ENCODE measurements around the gene DGLUCY.
A peak's percentile ranks its signal among the peaks of the same experiment; 100 is the strongest.
"Not testable (repeated sequence)": the region's sequence is repeated elsewhere in the genome, so short reads cannot be mapped to it uniquely, and the experiment has no call there.

The DGLUCY gene

DNA sequence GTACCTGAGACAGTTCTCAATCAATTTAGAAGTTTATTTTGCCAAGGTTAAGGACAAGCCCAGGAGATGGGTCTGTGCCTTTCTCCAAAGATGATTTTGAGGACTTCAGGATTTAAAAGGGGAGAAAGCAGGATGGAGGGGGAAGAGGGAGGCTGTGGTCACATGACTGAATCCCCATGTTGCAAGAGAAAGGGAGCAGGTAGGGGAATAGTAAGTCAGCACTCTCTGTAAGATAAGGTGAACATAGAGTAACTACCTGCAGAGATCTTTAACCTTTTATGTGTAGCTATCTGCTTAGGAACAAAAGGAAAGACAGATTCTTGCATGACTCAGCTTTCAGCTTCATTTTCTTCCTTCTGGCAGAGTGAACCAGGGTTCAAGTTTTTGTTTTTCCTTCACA is 25.9 kb downstream of the DGLUCY start:
- DNase-seq: no peak

DNA sequence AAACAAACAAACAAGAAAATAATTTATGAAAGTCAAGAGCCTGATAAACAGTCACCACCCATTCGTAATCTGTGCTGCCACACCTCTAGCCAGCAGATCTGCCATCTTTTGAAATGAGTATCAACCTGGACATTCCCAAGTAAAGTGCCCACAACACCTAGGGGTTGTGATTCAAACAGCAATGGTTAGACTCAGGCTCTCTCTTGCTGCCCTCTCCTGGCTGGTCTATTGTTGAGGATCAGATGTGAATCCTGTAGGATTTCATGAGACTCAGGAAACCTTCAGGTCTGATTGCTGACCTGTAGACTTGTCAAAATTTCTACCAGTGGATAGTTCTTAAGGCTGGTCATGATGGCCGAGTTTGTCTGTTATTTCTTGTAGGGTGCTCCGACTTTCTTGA is 26.8 kb downstream of the DGLUCY start:
- DNase-seq: peak; percentile 28

GRCh38 chr14:91142214-91142668 is 28.4 kb downstream of the DGLUCY start:
- DNase-seq: no peak

DNA sequence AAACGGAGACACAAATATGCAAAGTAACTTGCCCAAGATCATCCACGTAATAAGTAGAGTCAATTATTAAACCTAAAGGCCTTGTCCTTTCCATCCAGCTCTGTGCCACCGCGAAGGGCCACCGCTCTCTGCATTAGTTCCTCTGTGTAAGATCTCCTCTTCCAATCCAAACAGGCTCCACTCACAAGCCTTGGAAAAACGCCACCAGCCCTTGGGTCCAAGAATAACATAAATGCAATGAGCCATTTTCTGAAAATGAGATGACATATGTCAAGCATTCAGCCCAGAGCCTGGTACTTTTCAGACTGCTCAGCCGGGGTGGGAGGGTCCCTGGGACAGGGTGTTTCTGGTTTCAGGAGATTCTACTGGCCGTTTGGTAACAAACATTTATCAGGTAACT is 30.0 kb downstream of the DGLUCY start:
- DNase-seq: no peak

- no peak for DNase-seq
Observed at GRCh38 chr14:91144425-91145145, 30.7 kb downstream of the DGLUCY start.

DNA sequence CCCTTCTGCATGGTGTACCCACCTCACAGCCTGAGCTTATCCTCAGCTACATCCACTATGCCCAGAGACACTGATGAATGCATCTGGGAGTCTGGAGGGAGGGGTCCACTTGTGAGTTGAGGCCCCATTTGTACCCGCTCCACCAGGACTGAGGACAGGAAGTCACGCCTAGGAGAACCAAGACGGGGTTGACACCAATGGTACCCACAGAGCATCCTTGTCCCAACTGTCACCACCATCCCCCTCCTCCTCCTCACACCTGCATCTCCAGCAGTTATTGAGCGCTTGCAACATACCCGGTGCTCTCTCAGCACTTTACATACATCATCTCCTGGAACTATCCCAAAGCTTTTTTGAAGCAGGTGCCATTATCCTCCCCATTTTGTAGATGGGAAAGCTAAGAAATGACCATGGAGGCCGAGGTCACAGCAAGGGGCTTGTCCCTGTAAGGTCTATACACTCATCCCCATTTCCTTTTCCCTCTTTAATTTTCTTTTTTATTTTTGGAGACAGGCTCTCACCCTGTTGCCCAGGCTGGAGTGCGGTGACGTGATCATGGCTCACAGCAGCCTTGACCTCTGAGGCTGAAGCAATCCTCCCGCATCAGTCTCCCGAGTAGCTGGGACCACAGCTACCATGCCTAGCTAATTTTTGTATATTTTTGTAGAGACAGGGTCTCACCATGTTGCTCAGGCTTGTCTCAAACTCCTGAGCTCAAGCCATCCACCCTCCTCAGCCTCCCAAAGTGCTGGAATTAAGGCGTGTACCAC is 31.7 kb downstream of the DGLUCY start:
- no peak for DNase-seq

GRCh38 chr14:91146661-91147060 is 32.8 kb downstream of the DGLUCY start:
- DNase-seq: no peak

- DNase-seq: no peak
Observed at GRCh38 chr14:91149462-91149861, 35.6 kb downstream of the DGLUCY start.

- DNase-seq: no peak
Observed at GRCh38 chr14:91152499-91152898, 38.6 kb downstream of the DGLUCY start.

DNA sequence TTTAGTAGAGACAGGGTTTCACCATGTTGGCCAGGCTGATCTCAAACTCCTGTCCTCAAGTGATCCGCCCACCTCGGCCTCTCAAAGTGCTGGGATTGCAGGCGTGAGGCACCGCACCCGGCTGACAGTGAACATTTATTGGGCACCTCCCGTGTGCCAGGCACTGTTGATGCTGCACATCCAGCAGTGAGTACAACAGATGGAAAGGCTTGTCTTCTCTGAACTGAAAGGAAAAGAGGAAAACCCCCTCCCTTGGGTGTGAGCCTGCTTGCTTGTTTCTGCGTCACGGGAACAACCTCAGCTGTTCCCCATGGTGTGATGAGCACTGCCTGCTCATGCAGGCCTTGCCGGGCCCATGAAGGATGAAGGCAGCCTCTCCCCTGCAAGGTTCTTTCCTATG is 39.5 kb downstream of the DGLUCY start:
- DNase-seq: peak; percentile 10

GRCh38 chr14:91154851-91155625 is 41.2 kb downstream of the DGLUCY start:
- DNase-seq: peak; percentile 93

GRCh38 chr14:91155626-91156089 is 41.8 kb downstream of the DGLUCY start:
- DNase-seq: no peak

- peak; percentile 8 for DNase-seq
Observed at GRCh38 chr14:91156142-91156666, 42.3 kb downstream of the DGLUCY start.

GRCh38 chr14:91156877-91157276 is 43.0 kb downstream of the DGLUCY start:
- DNase-seq: not testable (repeated sequence)

DNA sequence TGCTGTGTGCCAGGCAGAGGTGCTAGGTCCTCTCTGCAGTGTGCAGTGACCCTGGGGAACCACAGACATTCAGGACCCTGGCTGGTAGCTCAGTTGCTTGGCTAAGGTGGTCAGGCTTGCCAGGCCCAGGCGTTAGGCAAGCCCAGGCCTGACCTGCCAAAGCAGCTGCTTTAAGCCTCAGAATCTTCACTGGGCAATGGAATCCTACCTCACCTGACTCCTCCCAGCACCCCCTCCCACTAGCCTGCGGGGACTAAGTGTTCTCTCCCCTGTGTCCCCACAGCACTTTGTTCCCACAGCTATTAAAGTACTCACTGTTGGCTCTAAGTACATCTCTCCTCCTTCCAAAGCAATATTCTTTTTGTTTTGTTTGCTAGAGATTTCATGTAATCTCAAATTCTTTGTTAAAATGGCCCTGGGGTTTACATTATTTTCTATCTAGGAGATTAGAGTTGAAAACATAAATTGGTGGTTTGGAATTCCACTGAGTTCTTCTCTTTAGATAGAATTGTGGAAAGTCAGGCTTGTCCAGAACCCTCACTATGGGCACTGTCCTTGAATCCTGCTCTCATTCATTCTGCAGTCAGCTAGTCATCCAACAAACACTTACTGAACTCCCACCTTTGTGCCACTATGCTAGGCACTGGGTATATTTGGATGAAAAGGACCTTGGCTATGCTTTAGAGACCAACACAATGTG is 44.4 kb downstream of the DGLUCY start:
- DNase-seq: no peak

DNA sequence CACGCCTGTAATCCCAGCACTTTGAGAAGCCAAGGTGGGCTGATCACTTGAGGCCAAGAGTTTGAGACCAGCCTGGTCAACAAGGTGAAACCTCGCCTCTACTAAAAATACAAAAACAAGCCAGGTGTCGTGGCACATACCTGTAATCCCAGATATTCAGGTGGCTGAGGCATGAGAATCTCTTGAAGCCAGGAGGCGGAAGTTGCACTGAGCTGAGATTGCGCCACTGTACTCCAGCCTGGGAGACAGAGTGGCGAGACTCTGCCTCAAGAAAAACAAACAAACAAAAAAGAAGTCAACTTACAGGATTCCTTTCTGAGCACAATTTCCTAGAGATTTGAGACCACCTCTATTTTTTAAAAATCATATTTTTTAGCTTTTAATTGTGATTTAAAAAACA is 45.3 kb downstream of the DGLUCY start:
- no peak for DNase-seq

DNA sequence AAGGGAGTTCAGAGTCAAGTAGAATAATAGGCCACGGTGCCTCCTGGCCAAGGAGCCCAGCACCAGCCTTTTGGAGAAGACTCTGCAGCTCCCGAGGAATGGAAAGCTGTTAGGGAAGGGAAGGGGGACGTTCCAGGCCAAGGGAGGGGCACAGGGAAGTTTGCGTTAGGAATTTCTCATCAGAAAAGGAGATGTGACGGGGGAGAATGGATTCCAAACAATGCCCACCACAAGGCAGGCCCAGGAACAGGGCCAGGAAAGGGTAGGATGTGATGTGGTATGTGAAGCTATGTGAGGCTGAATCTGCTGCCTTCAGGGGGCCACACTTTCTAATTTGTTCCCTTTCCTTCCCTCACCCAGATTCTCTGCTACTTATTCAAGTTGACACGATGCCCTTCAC is 46.0 kb downstream of the DGLUCY start:
- DNase-seq: no peak

DNA sequence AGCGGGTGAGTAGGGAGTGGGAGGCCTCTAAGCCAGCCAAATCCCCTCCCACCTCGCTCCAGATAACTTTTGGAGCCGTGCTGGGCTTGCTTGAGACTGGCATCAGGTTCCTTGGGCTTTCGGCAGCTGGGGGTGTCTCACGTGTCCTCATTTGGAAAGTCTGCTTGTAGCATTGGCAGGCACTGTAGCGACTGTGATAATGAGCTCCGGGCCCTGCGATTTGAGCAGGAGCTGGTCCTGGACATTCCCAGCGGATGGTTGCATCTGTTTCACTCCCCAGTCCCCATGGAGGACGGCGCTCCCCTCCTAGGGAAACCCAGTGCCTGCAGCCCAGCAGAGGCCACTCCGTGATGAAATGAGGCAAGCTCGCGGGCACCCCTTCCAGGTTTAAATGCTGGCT is 49.4 kb downstream of the DGLUCY start:
- DNase-seq: no peak

DNA sequence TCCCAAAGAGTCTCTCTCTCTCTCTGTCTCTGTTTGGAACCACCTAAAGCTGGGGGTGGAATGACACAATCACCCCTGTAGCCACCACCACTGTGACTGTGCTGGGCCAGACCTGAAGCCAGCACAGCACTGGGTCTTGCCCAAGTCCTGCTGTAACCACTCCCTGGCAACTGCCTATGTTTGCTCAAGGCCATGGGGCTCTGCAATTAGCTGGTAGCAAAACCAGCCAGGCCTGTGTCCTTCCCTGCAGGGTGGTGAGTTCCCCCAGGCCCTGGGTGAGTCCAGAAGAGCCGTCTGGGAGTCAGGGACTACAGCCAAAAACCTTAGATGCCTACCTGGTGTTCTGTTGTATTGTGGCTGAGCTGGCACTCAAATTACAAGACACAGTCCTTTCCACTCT is 50.8 kb downstream of the DGLUCY start:
- DNase-seq: no peak

GRCh38 chr14:91167380-91167770 is 53.5 kb downstream of the DGLUCY start:
- DNase-seq: no peak

GRCh38 chr14:91169951-91170350 is 56.1 kb downstream of the DGLUCY start:
- DNase-seq: no peak

- no peak for DNase-seq
Observed at GRCh38 chr14:91170504-91171121, 56.7 kb downstream of the DGLUCY start.
